ENCODE results near the gene SIPA1. TPM values are rescaled to one million over a fixed set of nuclear protein-coding genes. Genes with fewer than 3 reads are reported as not detected.

Gene SIPA1
- total RNA-seq, 1 experiment from 2014 or later = 86.9 TPM

DNA sequence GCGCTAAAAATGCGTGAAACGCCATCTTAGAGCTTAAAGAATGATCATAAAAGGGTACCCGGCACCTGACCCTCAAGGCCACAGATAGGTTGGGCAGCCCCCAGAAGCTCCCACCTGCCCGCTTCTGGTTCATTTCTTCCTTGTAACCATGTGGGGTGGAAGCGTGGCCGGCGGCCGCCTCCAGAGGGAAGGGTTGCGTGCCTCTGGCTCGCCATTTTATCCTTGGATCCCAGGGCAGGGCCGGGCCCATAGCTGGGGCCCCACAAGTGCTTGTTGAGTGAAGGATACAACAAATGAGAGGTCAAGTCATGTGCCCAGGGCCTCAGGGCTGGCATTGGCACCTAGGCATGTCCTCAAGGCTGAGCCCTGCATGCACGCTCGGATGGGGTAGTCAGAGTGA, 16.4 kb upstream of the SIPA1 start:
- H3K27me3 ChIP-seq (ENCODE audit: control insufficient read depth, insufficient read depth, low read length) = no peaks in the 10 kb centered on the region
- in situ Hi-C loops (cut with HindIII; ENCODE audit: low pct_unique_long_range_greater_than_20kb, low sequenced_read_pairs) (no loop called here), intact Hi-C loops (cut with micrococcal nuclease; ENCODE audit: unreplicated experiment) (no loop called here)
- peaks cover 19% of the 10 kb centered on the region for H3K36me3 ChIP-seq (ENCODE audit: control insufficient read depth, insufficient read depth, low read length)
- no TSS peak for BruUV-seq (replicated peaks)
- H3K4me3 ChIP-seq (ENCODE audit: low read depth in 2 of 2, low read length in 2 of 2) = no peak overlapping the region
- ATAC-seq = no peak
- no peak for DNase-seq (ENCODE audit: low read depth, low spot score)
- ChIA-PET POLR2A (no interaction called here), CTCF (no interaction called here)
- no peak overlapping the region for H3K27ac ChIP-seq (ENCODE audit: low read length)
- H3K4me1 ChIP-seq (ENCODE audit: control insufficient read depth, insufficient read depth, low read length) = peaks cover 11% of the 10 kb centered on the region
- H3K9me3 ChIP-seq (ENCODE audit: control insufficient read depth, insufficient read depth, low read depth, low read length) = no peaks in the 10 kb centered on the region
- TF ChIP-seq TCF7L2 (IDR thresholded peaks at IDR 0.05; ENCODE audit: low read depth, low read length) (no peak), SIN3A (IDR thresholded peaks at IDR 0.05; ENCODE audit: borderline replicate concordance, insufficient read depth, low read depth, low read length) (no peak), POLR2AphosphoS5 (IDR thresholded peaks at IDR 0.05; ENCODE audit: low read depth, low read length) (no peak)
- TF ChIP-seq, protein P1, sequence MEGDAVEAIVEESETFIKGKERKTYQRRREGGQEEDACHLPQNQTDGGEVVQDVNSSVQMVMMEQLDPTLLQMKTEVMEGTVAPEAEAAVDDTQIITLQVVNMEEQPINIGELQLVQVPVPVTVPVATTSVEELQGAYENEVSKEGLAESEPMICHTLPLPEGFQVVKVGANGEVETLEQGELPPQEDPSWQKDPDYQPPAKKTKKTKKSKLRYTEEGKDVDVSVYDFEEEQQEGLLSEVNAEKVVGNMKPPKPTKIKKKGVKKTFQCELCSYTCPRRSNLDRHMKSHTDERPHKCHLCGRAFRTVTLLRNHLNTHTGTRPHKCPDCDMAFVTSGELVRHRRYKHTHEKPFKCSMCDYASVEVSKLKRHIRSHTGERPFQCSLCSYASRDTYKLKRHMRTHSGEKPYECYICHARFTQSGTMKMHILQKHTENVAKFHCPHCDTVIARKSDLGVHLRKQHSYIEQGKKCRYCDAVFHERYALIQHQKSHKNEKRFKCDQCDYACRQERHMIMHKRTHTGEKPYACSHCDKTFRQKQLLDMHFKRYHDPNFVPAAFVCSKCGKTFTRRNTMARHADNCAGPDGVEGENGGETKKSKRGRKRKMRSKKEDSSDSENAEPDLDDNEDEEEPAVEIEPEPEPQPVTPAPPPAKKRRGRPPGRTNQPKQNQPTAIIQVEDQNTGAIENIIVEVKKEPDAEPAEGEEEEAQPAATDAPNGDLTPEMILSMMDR (IDR thresholded peaks at IDR 0.05) = no peak
- TF ChIP-seq, protein P2, sequence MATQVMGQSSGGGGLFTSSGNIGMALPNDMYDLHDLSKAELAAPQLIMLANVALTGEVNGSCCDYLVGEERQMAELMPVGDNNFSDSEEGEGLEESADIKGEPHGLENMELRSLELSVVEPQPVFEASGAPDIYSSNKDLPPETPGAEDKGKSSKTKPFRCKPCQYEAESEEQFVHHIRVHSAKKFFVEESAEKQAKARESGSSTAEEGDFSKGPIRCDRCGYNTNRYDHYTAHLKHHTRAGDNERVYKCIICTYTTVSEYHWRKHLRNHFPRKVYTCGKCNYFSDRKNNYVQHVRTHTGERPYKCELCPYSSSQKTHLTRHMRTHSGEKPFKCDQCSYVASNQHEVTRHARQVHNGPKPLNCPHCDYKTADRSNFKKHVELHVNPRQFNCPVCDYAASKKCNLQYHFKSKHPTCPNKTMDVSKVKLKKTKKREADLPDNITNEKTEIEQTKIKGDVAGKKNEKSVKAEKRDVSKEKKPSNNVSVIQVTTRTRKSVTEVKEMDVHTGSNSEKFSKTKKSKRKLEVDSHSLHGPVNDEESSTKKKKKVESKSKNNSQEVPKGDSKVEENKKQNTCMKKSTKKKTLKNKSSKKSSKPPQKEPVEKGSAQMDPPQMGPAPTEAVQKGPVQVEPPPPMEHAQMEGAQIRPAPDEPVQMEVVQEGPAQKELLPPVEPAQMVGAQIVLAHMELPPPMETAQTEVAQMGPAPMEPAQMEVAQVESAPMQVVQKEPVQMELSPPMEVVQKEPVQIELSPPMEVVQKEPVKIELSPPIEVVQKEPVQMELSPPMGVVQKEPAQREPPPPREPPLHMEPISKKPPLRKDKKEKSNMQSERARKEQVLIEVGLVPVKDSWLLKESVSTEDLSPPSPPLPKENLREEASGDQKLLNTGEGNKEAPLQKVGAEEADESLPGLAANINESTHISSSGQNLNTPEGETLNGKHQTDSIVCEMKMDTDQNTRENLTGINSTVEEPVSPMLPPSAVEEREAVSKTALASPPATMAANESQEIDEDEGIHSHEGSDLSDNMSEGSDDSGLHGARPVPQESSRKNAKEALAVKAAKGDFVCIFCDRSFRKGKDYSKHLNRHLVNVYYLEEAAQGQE (IDR thresholded peaks at IDR 0.05; ENCODE audit: insufficient read depth in 1 of 2, low read depth in 2 of 2, low read length in 1 of 2) = no peak

DNA sequence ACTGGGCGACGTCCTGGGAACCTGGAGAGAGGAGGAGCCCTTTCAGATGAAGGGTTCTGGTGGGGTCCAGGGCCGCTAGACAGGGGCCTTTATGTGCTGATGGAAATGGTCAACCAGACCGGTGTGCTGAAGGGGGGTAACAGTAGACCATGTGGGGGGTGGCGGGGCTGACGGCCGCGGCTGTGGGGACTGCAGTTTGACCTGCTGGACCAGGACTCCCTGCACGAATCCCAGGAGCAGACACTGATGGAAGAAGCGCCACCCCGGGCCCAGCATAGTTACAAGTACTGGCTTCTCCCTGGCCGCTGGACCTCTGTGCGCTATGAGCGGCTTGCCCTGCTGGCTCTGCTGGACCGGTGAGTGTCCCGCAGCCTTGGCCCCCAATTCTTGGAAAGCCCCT, 15.9 kb upstream of the SIPA1 start:
- no TSS peak for BruUV-seq (replicated peaks)
- H3K4me3 ChIP-seq (ENCODE audit: low read depth in 2 of 2, low read length in 2 of 2) = no peak overlapping the region
- no peaks in the 10 kb centered on the region for H3K9me3 ChIP-seq (ENCODE audit: control insufficient read depth, insufficient read depth, low read depth, low read length)
- H3K4me1 ChIP-seq (ENCODE audit: control insufficient read depth, insufficient read depth, low read length) = peaks cover 5% of the 10 kb centered on the region
- H3K36me3 ChIP-seq (ENCODE audit: control insufficient read depth, insufficient read depth, low read length) = peaks cover 20% of the 10 kb centered on the region
- H3K27me3 ChIP-seq (ENCODE audit: control insufficient read depth, insufficient read depth, low read length) = no peaks in the 10 kb centered on the region
- ATAC-seq (no peak), DNase-seq (ENCODE audit: low read depth, low spot score) (no peak)
- in situ Hi-C loops (cut with HindIII; ENCODE audit: low pct_unique_long_range_greater_than_20kb, low sequenced_read_pairs) (no loop called here), intact Hi-C loops (cut with micrococcal nuclease; ENCODE audit: unreplicated experiment) (no loop called here)
- POLR2A ChIA-PET = no interaction called here
- CTCF ChIA-PET = no interaction called here
- no peak for TF ChIP-seq POLR2AphosphoS5 (IDR thresholded peaks at IDR 0.05; ENCODE audit: low read depth, low read length)
- TF ChIP-seq SIN3A (IDR thresholded peaks at IDR 0.05; ENCODE audit: borderline replicate concordance, insufficient read depth, low read depth, low read length) = no peak
- TF ChIP-seq, protein P2 (IDR thresholded peaks at IDR 0.05; ENCODE audit: insufficient read depth in 1 of 2, low read depth in 2 of 2, low read length in 1 of 2) = no peak
- no peak for TF ChIP-seq TCF7L2 (IDR thresholded peaks at IDR 0.05; ENCODE audit: low read depth, low read length)
- TF ChIP-seq, protein P1 (IDR thresholded peaks at IDR 0.05) = no peak
- H3K27ac ChIP-seq (ENCODE audit: low read length) = no peak overlapping the region

Measured in Panc1 (cell line).